ENCODE data around the gene CEACAM20. TPM values are rescaled to one million over a fixed set of nuclear protein-coding genes. Genes with fewer than 3 reads are reported as not detected.
"Not testable (repeated sequence)": the region's sequence is repeated elsewhere in the genome, so short reads cannot be mapped to it uniquely, and the experiment has no call there.

The CEACAM20 gene
- total RNA-seq, 1 experiment from 2014 or later, result not detected

DNA sequence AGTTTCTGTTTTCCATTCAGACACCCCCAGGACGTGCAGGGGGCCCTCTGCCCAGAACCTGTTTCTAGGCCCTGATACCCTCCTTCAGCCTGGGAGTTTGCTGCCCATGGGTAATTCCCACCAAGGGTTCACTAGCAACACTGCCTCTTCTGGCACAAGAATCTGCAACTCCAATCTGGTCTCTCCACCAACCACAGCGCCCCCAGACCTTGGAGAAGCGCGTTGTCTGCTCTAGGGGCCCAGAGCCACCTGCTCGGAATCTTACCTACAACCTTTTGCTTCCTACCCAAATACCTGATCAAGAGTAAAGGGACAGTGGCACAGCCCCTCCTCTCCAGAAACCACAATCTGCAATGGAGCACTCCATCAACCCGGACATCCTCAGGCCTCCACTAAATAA lies 29.9 kb downstream of the CEACAM20 start:
- no peak for DNase-seq (ENCODE audit: extremely low read depth, low read depth)

DNA sequence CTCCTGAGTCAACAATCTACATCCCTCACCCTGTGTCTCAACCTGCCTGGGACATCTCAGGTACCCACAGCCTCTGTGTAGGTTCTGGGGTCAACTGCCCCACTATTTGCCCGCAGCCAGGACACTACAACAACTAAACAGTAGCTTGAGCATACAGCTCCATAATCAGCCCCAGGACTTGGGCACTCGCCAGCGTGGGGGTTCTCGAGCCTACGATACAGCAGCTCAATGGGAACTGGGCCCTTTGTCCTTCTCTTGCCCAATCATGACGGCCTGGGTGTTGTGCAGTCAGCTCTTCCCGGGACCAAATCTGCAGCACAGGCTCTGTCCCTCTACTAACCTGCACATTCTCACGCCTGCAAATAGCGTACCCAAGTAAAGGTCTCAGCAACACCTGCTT lies 30.5 kb downstream of the CEACAM20 start:
- DNase-seq (ENCODE audit: extremely low read depth, low read depth), result no peak

DNA sequence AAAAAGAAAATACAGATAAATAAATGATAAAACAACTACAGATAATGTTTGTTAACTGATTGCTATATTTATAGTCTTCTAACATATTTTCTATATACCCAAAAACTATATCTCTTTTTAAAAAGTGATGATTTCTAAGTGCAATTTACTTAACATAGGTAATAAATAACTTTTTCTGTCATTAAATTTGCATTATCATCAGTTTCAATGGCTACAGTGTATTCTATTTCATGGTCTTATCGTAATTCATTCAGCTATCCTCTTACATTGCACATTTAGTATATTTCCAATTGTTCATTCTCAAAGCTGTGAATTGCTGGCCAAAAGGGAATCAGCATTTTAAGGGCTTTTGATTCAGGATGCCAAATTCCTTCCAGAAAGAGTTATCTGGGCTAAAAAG lies 32.8 kb downstream of the CEACAM20 start:
- no peak for DNase-seq (ENCODE audit: extremely low read depth, low read depth)

DNA sequence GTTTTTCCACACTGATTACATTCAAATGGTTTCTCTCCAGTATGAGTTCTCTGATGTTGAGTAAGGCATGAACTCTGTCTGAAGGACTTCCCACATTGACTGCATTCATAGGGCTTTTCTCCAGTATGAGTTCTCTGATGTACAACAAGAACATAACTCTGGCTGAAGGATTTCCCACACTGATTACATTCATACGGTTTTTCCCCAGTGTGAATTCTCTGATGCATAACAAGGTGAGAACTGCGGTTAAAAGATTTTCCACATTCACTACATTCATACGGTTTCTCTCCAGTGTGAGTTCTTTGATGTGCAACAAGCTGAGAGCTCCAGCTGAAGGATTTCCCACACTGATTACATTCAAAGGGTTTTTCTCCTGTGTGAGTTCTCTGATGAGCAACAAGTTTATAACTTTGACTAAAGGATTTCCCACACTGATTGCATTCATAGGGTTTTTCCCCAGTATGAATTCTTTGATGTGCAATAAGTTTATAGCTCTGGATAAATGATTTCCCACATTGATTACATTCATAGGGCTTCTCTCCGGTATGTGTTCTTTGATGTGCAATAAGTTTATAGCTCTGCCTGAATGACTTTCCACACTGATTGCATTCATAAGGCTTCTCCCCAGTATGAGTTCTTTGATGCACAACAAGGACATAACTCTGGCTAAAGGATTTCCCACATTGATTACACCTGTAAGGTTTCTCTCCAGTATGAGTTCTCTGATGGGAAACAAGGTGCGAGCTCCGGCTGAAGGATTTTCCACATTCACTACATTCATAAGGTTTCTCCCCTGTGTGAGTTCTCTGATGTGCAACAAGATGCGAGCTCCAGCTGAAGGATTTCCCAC lies 52.7 kb downstream of the CEACAM20 start:
- DNase-seq (ENCODE audit: extremely low read depth, low read depth), result no peak

DNA sequence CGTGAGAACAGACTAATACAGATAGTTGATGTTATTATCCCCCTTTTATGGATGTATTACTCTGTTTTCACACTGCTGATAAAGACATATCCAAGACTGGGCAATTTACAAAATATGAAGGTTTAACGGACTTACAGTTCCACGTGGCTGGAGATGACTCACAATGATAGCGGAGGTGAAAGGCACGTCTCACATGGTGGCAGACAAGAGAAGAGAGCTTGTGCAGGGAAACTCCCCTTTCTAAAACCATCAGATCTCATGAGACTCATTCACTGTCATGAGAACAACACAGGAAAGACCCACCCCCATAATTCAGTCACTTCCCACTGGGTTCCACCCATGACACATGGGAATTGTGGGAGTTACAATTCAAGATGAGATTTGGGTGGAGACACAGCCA lies 60.7 kb downstream of the CEACAM20 start:
- DNase-seq (ENCODE audit: extremely low read depth, low read depth), result not testable (repeated sequence)

DNA sequence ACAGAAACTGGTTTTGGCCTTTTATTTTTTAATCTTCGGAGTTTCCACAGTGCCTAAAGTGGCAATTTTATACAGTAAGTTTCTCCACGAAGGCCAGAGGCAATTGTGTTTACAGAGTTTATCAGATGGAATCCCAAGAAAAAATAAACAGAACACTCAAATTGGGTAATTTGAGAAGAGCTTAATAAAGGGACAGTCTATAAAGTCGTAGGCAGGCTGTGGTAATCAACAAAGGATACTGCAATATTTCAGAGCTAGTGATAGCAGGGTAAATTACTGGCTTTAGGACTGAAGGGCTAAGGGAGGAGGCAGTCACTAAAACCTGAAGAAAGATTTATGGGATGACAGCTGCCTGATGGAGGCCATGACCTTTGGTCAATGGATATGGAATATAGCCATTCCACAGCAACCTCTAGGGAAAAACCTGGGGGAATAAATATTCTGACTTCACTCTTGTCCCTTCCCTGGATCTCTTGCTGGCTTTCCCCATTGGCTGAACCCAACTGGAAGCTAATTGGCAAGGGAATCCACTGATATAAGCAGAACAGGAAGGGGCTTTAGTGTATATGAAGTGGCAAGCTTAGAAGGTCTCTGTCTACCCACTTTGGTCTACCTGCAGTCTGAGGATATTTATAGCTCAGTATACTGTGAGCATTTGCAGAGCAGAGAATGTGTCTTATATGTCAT lies 66.7 kb downstream of the CEACAM20 start:
- not testable (repeated sequence) for DNase-seq (ENCODE audit: extremely low read depth, low read depth)

Small RNA genes lying within 50 kb of the gene (small RNA-seq; reads per million reads assigned to genes)
- 0 reads per million in 2 experiments for gene AC243964.1

Other genes with a start within 250 kb of the CEACAM20 start
- gene ZNF235, start 224.7 kb downstream of the CEACAM20 start, total RNA-seq (2014; rRNA removed; shearing (Covaris generic)), result 3.0 and 3.2 TPM in 2 replicates
- 2.5 and 4.5 TPM in 2 replicates for gene ZNF112, start 173.0 kb downstream of the CEACAM20 start, total RNA-seq (2014; rRNA removed; shearing (Covaris generic))
- 0.17 TPM in 1 of 2 replicates, not detected in the other for gene ZNF285, start 128.1 kb downstream of the CEACAM20 start, total RNA-seq (2014; rRNA removed; shearing (Covaris generic))
- 4.2 and 4.8 TPM in 2 replicates for gene ZNF229, start 81.2 kb downstream of the CEACAM20 start, total RNA-seq (2014; rRNA removed; shearing (Covaris generic))
- 5.6 TPM in 2 replicates for gene ZNF180, start 29.2 kb downstream of the CEACAM20 start, total RNA-seq (2014; rRNA removed; shearing (Covaris generic))
- not detected in 2 replicates for gene IGSF23, start 83.9 kb upstream of the CEACAM20 start, total RNA-seq (2014; rRNA removed; shearing (Covaris generic))
- gene PVR, start 114.2 kb upstream of the CEACAM20 start, total RNA-seq (2014; rRNA removed; shearing (Covaris generic)), result 49.8 and 50.1 TPM in 2 replicates
- 0.46 and 0.59 TPM in 2 replicates for gene CEACAM19, start 141.8 kb upstream of the CEACAM20 start, total RNA-seq (2014; rRNA removed; shearing (Covaris generic))
- not detected in 2 replicates for gene CEACAM16, start 169.5 kb upstream of the CEACAM20 start, total RNA-seq (2014; rRNA removed; shearing (Covaris generic))
- 12.6 and 16.5 TPM in 2 replicates for gene BCL3, start 219.0 kb upstream of the CEACAM20 start, total RNA-seq (2014; rRNA removed; shearing (Covaris generic))
- not detected in 2 replicates for gene CBLC, start 248.2 kb upstream of the CEACAM20 start, total RNA-seq (2014; rRNA removed; shearing (Covaris generic))